Body of pancreas (tissue), 4 donors: ENCODE measurements around the gene PPP2R5C. TPM values are rescaled to one million over a fixed set of nuclear protein-coding genes. Genes with fewer than 3 reads are reported as not detected.
"Not testable (repeated sequence)": the region's sequence is repeated elsewhere in the genome, so short reads cannot be mapped to it uniquely, and the experiment has no call there.

Experiments used
- ATAC-seq: fragments of 150-250 bp; one replicate; pipeline ENCODE4 v1.9.1; 2016
- DNase-seq, 4 donors: peaks; one replicate each; pipeline ENCODE4 v3.0.0-alpha.2; 2019
- H3K27ac ChIP-seq, 4 donors: fragments of 200-600 bp; sonication (generic); 1 replicate in 3 of 4; 2 replicates in 1 of 4; pipeline versions ENCODE4 v1.5.1 to v1.6.1; 2016 to 2019; ENCODE audit warnings: mild to moderate bottlenecking in 1 of 4, mixed read lengths in 1 of 4, moderate library complexity in 1 of 4
- H3K27me3 ChIP-seq, 2 donors: fragments of 200-600 bp; sonication (generic); one replicate each; pipeline ENCODE4 v1.6.0; 2016; ENCODE audit warnings: mild to moderate bottlenecking in 1 of 2
- H3K36me3 ChIP-seq, 2 donors: fragments of 200-600 bp; sonication (generic); replicated peaks in 1 of 2; 2 replicates each; pipeline ENCODE4 v1.5.1; 2016; ENCODE audit warnings: low read depth in 2 of 2; ENCODE audit not compliant: insufficient read depth in 1 of 2
- H3K4me1 ChIP-seq: fragments of 200-600 bp; sonication (generic); one replicate; pipeline ENCODE4 v1.6.0; 2016
- H3K4me3 ChIP-seq, 2 donors: fragments of 200-600 bp; sonication (generic); 1 replicate in 1 of 2; 2 replicates in 1 of 2; pipeline ENCODE4 v1.5.1; 2016 to 2019
- H3K9me3 ChIP-seq, 3 donors: fragments of 200-600 bp; sonication (generic); 1 replicate in 2 of 3; 2 replicates in 1 of 3; pipeline ENCODE4 v1.5.1; 2016
- POLR2A ChIP-seq, 3 donors: fragments of 450-650 bp; IDR thresholded peaks; one replicate each; pipeline ENCODE4 v1.6.1; 2016; ENCODE audit warnings: antibody characterized with exemption in 3 of 3, mild to moderate bottlenecking in 2 of 3
- WGBS, 2 donors: methylation state at CpG; one replicate each; pipeline ENCODE4 v1.1.5; 2017; 5-methylcytosine and 5-hydroxymethylcytosine counted together
- intact Hi-C: fragments of 100-400 bp; cut with DNase I; formaldehyde crosslinking; loops from one replicate; pipeline ENCODE4 v1.15.1; 2023
- total RNA-seq, 2 donors: library from RNA; depleted of rRNA; stranded (reverse); fragments of >200 nt; gene quantifications; one replicate each; pipeline ENCODE4 v1.1.0, GENCODE V29; 2016
- TF ChIP-seq, protein P1 (sequence below), 7 experiments: fragments of 450-650 bp in 4 of 7; fragments of 200-600 bp in 3 of 7; sonication (generic) in 3 of 7; IDR thresholded peaks; one replicate each; pipeline ENCODE4 v1.5.1; 2016 to 2019; ENCODE audit warnings: antibody characterized with exemption in 7 of 7

PPP2R5C gene
- total RNA-seq, 2 donors from 2014 or later: 59.0 to 77.6 TPM

DNA sequence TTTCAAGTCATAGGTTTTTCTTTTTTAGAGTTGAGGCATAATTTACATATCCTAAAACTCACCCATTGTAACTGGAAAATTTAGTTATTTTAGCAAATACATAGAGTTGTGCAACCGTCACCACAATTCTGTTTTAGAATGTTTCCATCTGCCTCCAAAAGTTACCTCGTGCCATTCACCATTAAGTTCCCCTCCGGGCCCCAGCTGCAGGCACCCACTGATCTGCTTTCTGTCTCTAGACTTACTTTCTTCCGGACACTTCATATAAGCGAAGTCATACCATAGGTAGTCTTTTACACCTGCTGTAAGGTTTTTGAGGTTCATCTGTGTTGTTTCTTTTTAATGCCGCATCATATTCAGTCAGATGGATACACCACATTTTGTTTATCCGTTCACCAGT lies 28.7 kb downstream of the PPP2R5C start:
- Histone ChIP-seq H3K4me3 (no peak overlapping the region), H3K4me1 (peaks cover 10% of the 10 kb centered on the region), H3K27me3 (no peaks in the 10 kb centered on the region), H3K9me3 (no peaks in the 10 kb centered on the region), H3K27ac (no peak overlapping the region), H3K36me3 (no peaks in the 10 kb centered on the region)
- no peak for DNase-seq
- 85 to 93% methylated on average over 7 of the region's 7 CpGs for WGBS, 2 donors
- ATAC-seq: no peak
- intact Hi-C loops: no loop called here
- TF ChIP-seq, protein P1, sequence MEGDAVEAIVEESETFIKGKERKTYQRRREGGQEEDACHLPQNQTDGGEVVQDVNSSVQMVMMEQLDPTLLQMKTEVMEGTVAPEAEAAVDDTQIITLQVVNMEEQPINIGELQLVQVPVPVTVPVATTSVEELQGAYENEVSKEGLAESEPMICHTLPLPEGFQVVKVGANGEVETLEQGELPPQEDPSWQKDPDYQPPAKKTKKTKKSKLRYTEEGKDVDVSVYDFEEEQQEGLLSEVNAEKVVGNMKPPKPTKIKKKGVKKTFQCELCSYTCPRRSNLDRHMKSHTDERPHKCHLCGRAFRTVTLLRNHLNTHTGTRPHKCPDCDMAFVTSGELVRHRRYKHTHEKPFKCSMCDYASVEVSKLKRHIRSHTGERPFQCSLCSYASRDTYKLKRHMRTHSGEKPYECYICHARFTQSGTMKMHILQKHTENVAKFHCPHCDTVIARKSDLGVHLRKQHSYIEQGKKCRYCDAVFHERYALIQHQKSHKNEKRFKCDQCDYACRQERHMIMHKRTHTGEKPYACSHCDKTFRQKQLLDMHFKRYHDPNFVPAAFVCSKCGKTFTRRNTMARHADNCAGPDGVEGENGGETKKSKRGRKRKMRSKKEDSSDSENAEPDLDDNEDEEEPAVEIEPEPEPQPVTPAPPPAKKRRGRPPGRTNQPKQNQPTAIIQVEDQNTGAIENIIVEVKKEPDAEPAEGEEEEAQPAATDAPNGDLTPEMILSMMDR (IDR thresholded peaks at IDR 0.05): no peak

DNA sequence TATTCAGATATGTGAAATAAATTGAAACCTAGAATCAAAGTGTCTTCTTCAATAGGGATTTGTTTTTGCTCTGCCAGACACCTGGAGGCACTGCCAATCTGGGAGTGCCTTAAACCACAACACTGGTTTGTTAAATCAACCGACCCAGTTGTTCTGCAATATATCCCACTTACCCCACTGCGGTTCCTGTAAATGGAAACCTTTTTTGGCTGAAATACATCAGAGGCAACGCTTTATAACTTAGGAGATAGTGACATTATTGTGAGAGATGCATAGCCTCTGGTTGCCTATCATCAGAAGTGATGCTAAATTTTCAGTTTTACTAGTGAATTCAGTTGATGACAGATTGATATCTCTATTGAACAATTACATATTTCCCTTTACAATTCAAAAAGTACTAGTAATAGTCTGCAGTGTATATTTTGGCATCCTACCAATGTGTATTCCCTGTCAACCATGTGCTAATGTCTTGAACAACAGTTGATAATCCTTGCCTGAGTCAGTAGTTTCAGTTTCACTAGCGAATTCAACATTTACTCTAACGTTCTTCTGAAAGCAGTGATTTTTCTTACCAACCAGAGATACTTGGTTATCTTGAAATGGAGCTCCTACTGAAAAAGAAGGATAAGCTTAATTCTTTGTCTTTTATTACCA lies 30.5 kb downstream of the PPP2R5C start:
- no peaks in the 10 kb centered on the region for H3K36me3 ChIP-seq
- peak; percentile 52 for ATAC-seq
- intact Hi-C loops: no loop called here
- H3K27me3 ChIP-seq: no peaks in the 10 kb centered on the region
- WGBS, 2 donors: 29 to 37% methylated on average over 5 of the region's 5 CpGs
- no peak for DNase-seq
- no peak for TF ChIP-seq POLR2A (IDR thresholded peaks at IDR 0.05)
- TF ChIP-seq, protein P1 (IDR thresholded peaks at IDR 0.05): no peak
- peaks cover 10% of the 10 kb centered on the region for H3K4me1 ChIP-seq
- peak overlapping the region in 2 of 4 donors; percentile 36 to 71 for H3K27ac ChIP-seq
- no peaks in the 10 kb centered on the region for H3K9me3 ChIP-seq
- H3K4me3 ChIP-seq: no peak overlapping the region

DNA sequence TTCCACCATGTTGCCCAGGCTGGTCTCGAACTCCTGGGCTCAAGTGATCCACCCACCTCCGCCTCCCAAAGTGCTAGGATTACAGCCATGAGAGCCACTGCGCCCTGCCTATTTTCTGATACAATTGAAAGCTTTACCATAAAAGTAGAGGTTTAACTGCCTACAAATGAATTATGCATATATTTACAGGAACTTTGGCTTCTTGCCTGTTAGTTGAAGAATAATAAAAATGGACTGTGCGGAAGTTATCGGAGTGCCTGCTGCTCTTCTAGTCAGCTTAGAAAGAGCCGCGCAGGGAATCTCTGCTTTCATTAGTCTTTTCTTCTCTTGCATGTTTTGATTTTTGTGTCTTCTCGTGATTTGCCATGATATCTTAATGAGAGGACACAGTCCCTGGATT lies 34.5 kb downstream of the PPP2R5C start:
- 94 to 97% methylated on average over 8 of the region's 8 CpGs for WGBS, 2 donors
- no peak for ATAC-seq
- TF ChIP-seq, protein P1 (IDR thresholded peaks at IDR 0.05): no peak
- TF ChIP-seq POLR2A (IDR thresholded peaks at IDR 0.05): no peak
- Histone ChIP-seq H3K9me3 (no peaks in the 10 kb centered on the region), H3K27ac (no peak overlapping the region), H3K36me3 (no peaks in the 10 kb centered on the region), H3K4me1 (peaks cover 10% of the 10 kb centered on the region), H3K4me3 (no peak overlapping the region), H3K27me3 (no peaks in the 10 kb centered on the region)
- DNase-seq: no peak
- intact Hi-C loops: no loop called here

DNA sequence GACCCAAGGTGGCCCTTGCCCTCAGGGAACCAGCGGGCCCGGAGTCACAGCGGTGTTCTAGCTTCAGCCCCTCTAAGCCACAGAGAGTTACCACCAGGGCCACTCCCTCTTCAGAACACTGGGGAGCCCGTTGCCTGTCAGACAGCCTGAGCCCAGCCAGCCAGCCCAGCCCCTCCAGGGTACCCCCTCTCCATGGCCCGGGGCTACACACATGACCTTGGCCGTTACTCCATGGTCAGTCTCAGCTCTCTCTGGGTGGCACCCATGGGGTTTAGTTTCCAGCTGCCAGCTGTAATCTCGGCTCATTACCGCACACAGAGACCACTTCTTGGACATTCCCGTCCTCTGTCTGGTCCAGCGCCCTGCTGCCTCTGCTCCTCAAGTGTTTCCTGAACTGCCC lies 35.0 kb downstream of the PPP2R5C start:
- H3K4me3 ChIP-seq: no peak overlapping the region
- DNase-seq: no peak
- H3K4me1 ChIP-seq: peaks cover 10% of the 10 kb centered on the region
- WGBS, 2 donors: 94% methylated on average over 9 to 10 of the region's 10 CpGs
- H3K36me3 ChIP-seq: no peaks in the 10 kb centered on the region
- TF ChIP-seq, protein P1 (IDR thresholded peaks at IDR 0.05): no peak
- no peak for TF ChIP-seq POLR2A (IDR thresholded peaks at IDR 0.05)
- H3K9me3 ChIP-seq: no peaks in the 10 kb centered on the region
- intact Hi-C loops: no loop called here
- no peak for ATAC-seq
- H3K27ac ChIP-seq: no peak overlapping the region
- H3K27me3 ChIP-seq: no peaks in the 10 kb centered on the region

DNA sequence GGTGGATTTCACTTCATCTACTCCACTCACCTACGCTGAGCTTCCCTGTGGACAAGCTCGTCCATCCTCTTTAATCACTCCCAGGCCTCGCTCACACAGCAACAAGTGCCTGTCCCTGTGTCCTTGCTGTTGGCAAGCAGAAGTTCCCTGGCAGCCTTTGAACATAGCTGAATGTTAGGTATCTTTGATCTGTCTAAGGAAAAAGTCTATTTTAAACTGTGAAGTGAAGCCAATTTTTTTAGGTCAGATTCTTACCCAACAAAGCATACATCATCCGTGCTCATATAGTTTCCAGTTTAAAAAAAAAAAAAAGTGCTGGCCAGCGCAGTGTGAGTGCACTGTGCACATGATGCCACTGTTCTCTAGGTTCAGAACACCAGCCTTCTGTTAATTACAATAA lies 36.3 kb downstream of the PPP2R5C start:
- no peak for ATAC-seq
- no peaks in the 10 kb centered on the region for H3K9me3 ChIP-seq
- H3K27ac ChIP-seq: no peak overlapping the region
- no peak for DNase-seq
- no peak for TF ChIP-seq POLR2A (IDR thresholded peaks at IDR 0.05)
- TF ChIP-seq, protein P1 (IDR thresholded peaks at IDR 0.05): no peak
- no peaks in the 10 kb centered on the region for H3K27me3 ChIP-seq
- no peaks in the 10 kb centered on the region for H3K4me1 ChIP-seq
- WGBS, 2 donors: 83 to 88% methylated on average over 5 of the region's 5 CpGs
- H3K4me3 ChIP-seq: no peak overlapping the region
- H3K36me3 ChIP-seq: no peaks in the 10 kb centered on the region
- intact Hi-C loops: no loop called here

DNA sequence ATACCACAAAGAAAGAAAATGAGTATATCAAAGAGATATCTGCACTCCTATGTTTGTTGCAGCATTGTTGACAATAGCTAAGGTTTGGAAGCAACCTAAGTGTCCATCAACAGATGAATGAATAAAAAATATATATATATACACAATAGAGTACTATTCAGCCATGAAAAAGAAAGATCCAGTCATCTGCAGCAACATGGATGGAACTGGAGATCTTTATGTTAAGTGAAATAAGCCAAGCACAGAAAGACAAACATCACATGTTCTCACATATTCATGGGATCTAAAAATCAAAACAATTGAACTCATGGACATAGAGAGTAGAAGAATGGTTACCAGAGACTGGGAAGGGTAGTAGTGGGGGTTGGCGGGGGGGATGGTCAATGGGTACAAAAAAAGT lies 42.9 kb downstream of the PPP2R5C start:
- H3K9me3 ChIP-seq, H3K36me3 ChIP-seq, H3K4me3 ChIP-seq, intact Hi-C loops, H3K27me3 ChIP-seq, DNase-seq, ATAC-seq, H3K27ac ChIP-seq: not testable (repeated sequence)
- peaks cover 14% of the 10 kb centered on the region for H3K4me1 ChIP-seq
- 93 to 94% methylated on average over 1 of the region's 1 CpG for WGBS, 2 donors

DNA sequence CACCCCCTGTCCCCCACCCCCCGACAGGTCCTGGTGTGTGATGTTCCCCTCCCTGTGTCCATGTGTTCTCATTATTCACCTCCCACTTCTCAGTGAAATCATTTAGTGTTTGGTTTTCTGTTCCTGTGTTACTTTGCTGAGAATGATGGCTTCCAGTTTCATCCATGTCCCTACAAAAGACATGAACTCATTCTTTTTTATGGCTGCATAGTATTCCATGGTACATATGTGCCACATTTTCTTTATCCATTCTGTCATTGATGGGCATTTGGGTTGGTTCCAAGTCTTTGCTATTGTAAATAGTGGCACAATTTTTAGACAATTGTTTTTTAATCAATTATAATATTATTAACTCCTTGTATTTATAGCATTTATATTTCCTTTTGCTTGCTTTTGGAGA lies 44.7 kb downstream of the PPP2R5C start:
- H3K27me3 ChIP-seq, H3K36me3 ChIP-seq, H3K27ac ChIP-seq, H3K4me3 ChIP-seq, DNase-seq, intact Hi-C loops, ATAC-seq, H3K9me3 ChIP-seq: not testable (repeated sequence)
- H3K4me1 ChIP-seq: peaks cover 18% of the 10 kb centered on the region
- 93 to 100% methylated on average over 1 of the region's 1 CpG for WGBS, 2 donors
